H1 (cell line): ENCODE results near the gene AURKAIP1. TPM values are rescaled to one million over a fixed set of nuclear protein-coding genes. Genes with fewer than 3 reads are reported as not detected.

Source experiments
- CTCF ChIA-PET: fragments of 300-600 bp; sonication (Branson Sonifier 250); formaldehyde crosslinking; loops from one replicate; lab custom pipeline; 2021; ENCODE audit not compliant: partially characterized antibody; lab: Charles Lee
- POLR2A ChIA-PET: fragments of 300-600 bp; sonication (Branson Sonifier 250); formaldehyde crosslinking; loops from one replicate; lab custom pipeline; 2021; ENCODE audit warnings: inconsistent platforms; ENCODE audit not compliant: partially characterized antibody; lab: Charles Lee
- DNase-seq, 2 experiments: peaks; one replicate each; pipeline versions ENCODE4 v3.0.0 to v3.0.0-alpha.2; 2010 to 2022; ENCODE audit warnings: low spot score in 2 of 2, low read depth in 1 of 2, mixed read lengths in 1 of 2
- FAIRE-seq: peaks from 2 replicates; lab custom pipeline; 2011; peaks lifted over from hg19 to GRCh38; lab: Jason Lieb, UNC
- H2AFZ ChIP-seq: 2 replicates; pipeline ENCODE4 v1.8.1; 2012; ENCODE audit warnings: low read length, inconsistent platforms
- H2AK5ac ChIP-seq: 2 replicates; pipeline ENCODE4 v1.6.1; 2013; ENCODE audit warnings: low read depth, low read length
- H2BK120ac ChIP-seq: replicated peaks from 2 replicates; pipeline ENCODE3; 2013; ENCODE audit warnings: low read depth, low read length, inconsistent platforms
- H2BK12ac ChIP-seq: 2 replicates; pipeline ENCODE4 v1.6.1; 2013; ENCODE audit warnings: low read depth, low read length
- H2BK15ac ChIP-seq: 2 replicates; pipeline ENCODE4 v1.6.1; 2013; ENCODE audit warnings: low read length
- H2BK20ac ChIP-seq: 2 replicates; pipeline ENCODE4 v1.6.1; 2013; ENCODE audit warnings: low read length
- H2BK5ac ChIP-seq: 2 replicates; pipeline ENCODE4 v1.6.1; 2013; ENCODE audit warnings: low read depth, low read length
- H3K14ac ChIP-seq: 2 replicates; pipeline ENCODE4 v1.6.1; 2013; ENCODE audit warnings: inconsistent platforms; ENCODE audit not compliant: insufficient read length
- H3K18ac ChIP-seq: 2 replicates; pipeline ENCODE4 v1.6.1; 2013; ENCODE audit warnings: low read length; ENCODE audit errors: extremely low read depth
- H3K23ac ChIP-seq: 2 replicates; pipeline ENCODE4 v1.6.1; 2013; ENCODE audit warnings: inconsistent platforms; ENCODE audit not compliant: insufficient read length
- H3K23me2 ChIP-seq: 2 replicates; pipeline ENCODE4 v1.6.1; 2013; ENCODE audit warnings: low read depth, low read length
- H3K27ac ChIP-seq: 2 replicates; pipeline ENCODE4 v1.6.1; 2011; ENCODE audit warnings: low read depth, low read length, inconsistent platforms
- H3K27me3 ChIP-seq, 4 experiments: replicated peaks in 1 of 4; 1 replicate in 1 of 4; 2 replicates in 3 of 4; pipeline versions ENCODE4 v1.6.1 to v1.8.1; 2011 to 2013; ENCODE audit warnings: low read length in 3 of 4, mild to moderate bottlenecking in 3 of 4, inconsistent platforms in 2 of 4, mixed read lengths in 2 of 4, moderate library complexity in 1 of 4; ENCODE audit not compliant: control insufficient read depth in 3 of 4, insufficient read depth in 3 of 4; ENCODE audit errors: extremely low read depth in 1 of 4
- H3K36me3 ChIP-seq, 4 experiments: 2 replicates each; pipeline versions ENCODE4 v1.6.1 to v1.8.1; 2011 to 2013; ENCODE audit warnings: mild to moderate bottlenecking in 4 of 4, low read length in 3 of 4, moderate library complexity in 2 of 4, control low read depth in 1 of 4, inconsistent platforms in 1 of 4; ENCODE audit not compliant: insufficient read depth in 4 of 4, control insufficient read depth in 2 of 4
- H3K4ac ChIP-seq: replicated peaks from 2 replicates; pipeline ENCODE3; 2013; ENCODE audit warnings: low read length, low read depth, mixed read lengths, inconsistent platforms; ENCODE audit not compliant: insufficient read length
- H3K4me1 ChIP-seq, 4 experiments: replicated peaks in 1 of 4; 1 replicate in 1 of 4; 2 replicates in 3 of 4; pipeline versions ENCODE4 v1.6.1 to v1.8.1; 2011 to 2013; ENCODE audit warnings: low read length in 3 of 4, inconsistent platforms in 2 of 4, mixed read lengths in 1 of 4; ENCODE audit not compliant: insufficient read depth in 4 of 4, control insufficient read depth in 3 of 4
- H3K4me2 ChIP-seq, 2 experiments: 2 replicates each; pipeline versions ENCODE4 v1.6.1 to v1.8.1; 2011 to 2013; ENCODE audit warnings: low read depth in 2 of 2, low read length in 2 of 2, control low read depth in 1 of 2, inconsistent platforms in 1 of 2, mild to moderate bottlenecking in 1 of 2; ENCODE audit not compliant: insufficient read depth in 1 of 2
- H3K4me3 ChIP-seq, 4 experiments: fragments of 200-600, 300-600 bp in 1 of 4; sonication (generic), shearing (Covaris generic), sonication (Bioruptor Twin) in 1 of 4; 2 replicates each; pipeline versions ENCODE4 v1.5.1 to v1.8.1; 2011 to 2016; ENCODE audit warnings: low read length in 4 of 4, low read depth in 3 of 4, control low read depth in 2 of 4, inconsistent platforms in 2 of 4, mild to moderate bottlenecking in 2 of 4, mixed read lengths in 1 of 4, moderate library complexity in 1 of 4; ENCODE audit not compliant: insufficient read depth in 2 of 4; ENCODE audit errors: extremely low read depth in 1 of 4
- H3K56ac ChIP-seq: replicated peaks from 2 replicates; pipeline ENCODE3; 2013; ENCODE audit warnings: low read depth, mild to moderate bottlenecking, mixed read lengths, low read length, inconsistent platforms; ENCODE audit not compliant: insufficient read length
- H3K79me1 ChIP-seq: 2 replicates; pipeline ENCODE4 v1.6.1; 2013; ENCODE audit warnings: low read depth, low read length, control low read depth
- H3K79me2 ChIP-seq, 2 experiments: 2 replicates each; pipeline versions ENCODE4 v1.6.1 to v1.8.1; 2012 to 2013; ENCODE audit warnings: low read length in 2 of 2, mild to moderate bottlenecking in 2 of 2, inconsistent platforms in 1 of 2; ENCODE audit not compliant: insufficient read depth in 2 of 2, control insufficient read depth in 1 of 2
- H3K9ac ChIP-seq, 4 experiments: replicated peaks in 1 of 4; 1 replicate in 1 of 4; 2 replicates in 3 of 4; pipeline versions ENCODE4 v1.6.1 to v1.8.1; 2011 to 2013; ENCODE audit warnings: low read depth in 3 of 4, low read length in 3 of 4, control low read depth in 2 of 4, mild to moderate bottlenecking in 2 of 4, moderate library complexity in 2 of 4, inconsistent platforms in 1 of 4; ENCODE audit errors: extremely low read depth in 1 of 4
- H3K9me3 ChIP-seq, 2 experiments: 2 replicates each; pipeline versions ENCODE4 v1.6.1 to v1.8.1; 2012 to 2013; ENCODE audit warnings: mild to moderate bottlenecking in 2 of 2, moderate library complexity in 2 of 2, control low read depth in 1 of 2, inconsistent platforms in 1 of 2, low read depth in 1 of 2, low read length in 1 of 2, mixed read lengths in 1 of 2; ENCODE audit not compliant: insufficient read depth in 2 of 2
- H4K20me1 ChIP-seq, 2 experiments: replicated peaks in 1 of 2; 2 replicates each; pipeline versions ENCODE3 to v1.8.1; 2011 to 2013; ENCODE audit warnings: inconsistent platforms in 2 of 2, low read length in 2 of 2, mild to moderate bottlenecking in 1 of 2; ENCODE audit not compliant: insufficient read depth in 2 of 2, control insufficient read depth in 1 of 2
- H4K5ac ChIP-seq: 2 replicates; pipeline ENCODE4 v1.6.1; 2013; ENCODE audit warnings: low read length, low read depth, mixed read lengths, inconsistent platforms; ENCODE audit not compliant: insufficient read length
- H4K8ac ChIP-seq: 2 replicates; pipeline ENCODE4 v1.8.0; 2013; ENCODE audit warnings: mild to moderate bottlenecking, moderate library complexity, low read length, inconsistent platforms; ENCODE audit not compliant: insufficient read depth; ENCODE audit errors: extremely low read depth
- H4K91ac ChIP-seq: replicated peaks from 2 replicates; pipeline ENCODE3; 2013; ENCODE audit warnings: low read length, mixed read lengths, inconsistent platforms; ENCODE audit not compliant: insufficient read length
- CEBPB ChIP-seq: IDR thresholded peaks from 2 replicates; pipeline ENCODE4 v1.6.1; 2012; ENCODE audit warnings: low read depth, low read length
- JUND ChIP-seq: IDR thresholded peaks from 2 replicates; pipeline ENCODE4 v1.6.1; 2011; ENCODE audit warnings: mild to moderate bottlenecking, improper control_type of control experiment, low read length
- KDM1A ChIP-seq: fragments of 200-600, 300-600 bp; sonication (generic); IDR thresholded peaks from 2 replicates; pipeline ENCODE4 v1.7.1; 2016; ENCODE audit warnings: mild to moderate bottlenecking, low read length, borderline replicate concordance
- POLR2A ChIP-seq, 2 experiments: IDR thresholded peaks; 1 replicate in 1 of 2; 2 replicates in 1 of 2; pipeline ENCODE4 v1.6.1; 2011; ENCODE audit warnings: low read depth in 2 of 2, low read length in 2 of 2, mild to moderate bottlenecking in 2 of 2; ENCODE audit errors: control extremely low read depth in 1 of 2
- POU5F1 ChIP-seq: IDR thresholded peaks from 2 replicates; pipeline ENCODE4 v1.6.1; 2011; ENCODE audit warnings: low read depth, mild to moderate bottlenecking, low read length, moderate library complexity
- RAD21 ChIP-seq, 2 experiments: IDR thresholded peaks in 1 of 2; conservative IDR thresholded peaks in 1 of 2; 2 replicates each; pipeline ENCODE4 v1.6.1; 2011; ENCODE audit warnings: low read depth in 2 of 2, low read length in 2 of 2, improper control_type of control experiment in 1 of 2, inconsistent platforms in 1 of 2, mild to moderate bottlenecking in 1 of 2, moderate library complexity in 1 of 2
- SAP30 ChIP-seq: fragments of 300-600 bp; sonication (generic); IDR thresholded peaks from 2 replicates; pipeline ENCODE4 v1.7.1; 2012; ENCODE audit warnings: low read length, moderate library complexity, mild to moderate bottlenecking, inconsistent platforms; ENCODE audit not compliant: insufficient read depth, insufficient replicate concordance
- TBP ChIP-seq: IDR thresholded peaks from 2 replicates; pipeline ENCODE4 v1.6.1; 2011; ENCODE audit warnings: low read depth, low read length, improper control_type of control experiment
- USF2 ChIP-seq: IDR thresholded peaks from 2 replicates; pipeline ENCODE4 v1.6.1; 2011; ENCODE audit warnings: low read length, improper control_type of control experiment
- WGBS, 2 experiments: shearing (Covaris generic) in 1 of 2; methylation state at CpG; one replicate each; pipeline versions ENCODE4 v1.1.6 to v1.1.7; 2013 to 2015; ENCODE audit warnings: low lambda C conversion rate in 2 of 2, mixed read lengths in 2 of 2, inconsistent platforms in 1 of 2, low coverage in 1 of 2, missing lambda C conversion rate in 1 of 2; ENCODE audit not compliant: insufficient replicate concordance in 2 of 2, insufficient coverage in 1 of 2, insufficient read length in 1 of 2; ENCODE audit errors: extremely low coverage in 1 of 2, missing lambda C conversion rate in 1 of 2; 5-methylcytosine and 5-hydroxymethylcytosine counted together
- polyA plus RNA-seq, 7 experiments: library from polyadenylated mRNA; depleted of rRNA in 3 of 7; stranded (reverse) in 5 of 7; unstranded in 2 of 7; fragments of >200 nt in 5 of 7; fragments of 200-250 nt in 2 of 7; gene quantifications; 1 replicate in 5 of 7; 2 replicates in 1 of 7; 4 replicates in 1 of 7; pipeline versions ENCODE4 v1.2.1 to v1.2.3, GENCODE V29; 2011 to 2013; ENCODE audit warnings: missing spikeins in 2 of 7, mixed read lengths in 2 of 7
- total RNA-seq: library from RNA; stranded (reverse); fragmentation: NEBNext Ultra II Directional; extraction: Animal tissue kit (Norgen Biotek cat#: 25700); gene quantifications from 2 replicates; pipeline ENCODE4 v1.2.1, GENCODE V29; 2021

AURKAIP1 gene
- total and polyA plus RNA-seq, 2 of the 8 experiments (the other 6 are each of a cell fraction or from before 2014, with no cell fraction given), result 87.8 to 194 TPM

- FAIRE-seq, result no peak
- H3K14ac ChIP-seq, result no peak overlapping the region
- H2AK5ac ChIP-seq, result no peak overlapping the region
- H3K4me1 ChIP-seq, result peaks cover 0 to 3% (median 1%) of the 10 kb centered on the region in 4 experiments; a peak in 2 of 7 replicates
- H3K4ac ChIP-seq, result no peak overlapping the region
- no peak overlapping the region for H2BK120ac ChIP-seq
- 92% methylated on average over 4 of the region's 4 CpGs; no CpG with 5 or more reads in 1 of the 2 experiments for WGBS, 2 experiments
- H3K9me3 ChIP-seq, result no peaks in the 10 kb centered on the region
- H3K4me3 ChIP-seq, result no peak overlapping the region
- H3K18ac ChIP-seq, result no peak overlapping the region
- H2BK12ac ChIP-seq, result no peak overlapping the region
- no peak overlapping the region for H3K4me2 ChIP-seq
- CTCF ChIA-PET, result interaction anchor here (0.6 to 3.4 kb wide), 4 partner anchors 9 to 47 kb away, joined by 3 to 20 read pairs (median 5); no protein-coding TSS in a partner anchor
- H3K23ac ChIP-seq, result no peak overlapping the region
- H3K27me3 ChIP-seq, result no peaks in the 10 kb centered on the region
- no peak overlapping the region for H3K27ac ChIP-seq
- peaks cover 6 to 14% of the 10 kb centered on the region in 2 experiments for H4K20me1 ChIP-seq
- TF ChIP-seq SAP30, result no peak
- TF ChIP-seq CEBPB, result no peak
- no peak for TF ChIP-seq POU5F1
- TF ChIP-seq POLR2A (IDR thresholded peaks at IDR 0.05; ENCODE audit: control extremely low read depth in 1 of 2, low read depth in 2 of 2, low read length in 2 of 2), result no peak
- TF ChIP-seq USF2, result no peak
- no peak for TF ChIP-seq TBP
- no peak for TF ChIP-seq RAD21 (IDR thresholded peaks at IDR 0.05 in 1 of 2, conservative IDR thresholded peaks at IDR 0.05 in 1 of 2; ENCODE audit: low read depth in 2 of 2, low read length in 2 of 2)
- TF ChIP-seq JUND, result no peak
- TF ChIP-seq KDM1A, result no peak
- TF ChIP-seq, all 59 proteins: peak for 0
- H2BK5ac ChIP-seq, result no peak overlapping the region
- no peak overlapping the region; the same call in 1 of the 2 replicates for H4K8ac ChIP-seq
- no peak overlapping the region for H2AFZ ChIP-seq
- H3K79me1 ChIP-seq, result peaks cover 7% of the 10 kb centered on the region
- no peak overlapping the region for H2BK20ac ChIP-seq
- no peak overlapping the region for H3K9ac ChIP-seq
- peaks cover 1% of the 10 kb centered on the region; the same call in 1 of the 2 replicates for H3K23me2 ChIP-seq
- POLR2A ChIA-PET, result interaction anchor here (20.0 to 33.4 kb wide), 3 partner anchors 3 to 38 kb away, joined by 515 to 719 read pairs (median 719); partner anchors contain the start of genes ANKRD65, AURKAIP1, CCNL2 and MRPL20
- peaks cover 0 to 26% of the 10 kb centered on the region in 2 experiments; a peak in 2 of 4 replicates for H3K79me2 ChIP-seq
- no peak overlapping the region for H4K5ac ChIP-seq
- peaks cover 54 to 86% (median 75%) of the 10 kb centered on the region in 4 experiments for H3K36me3 ChIP-seq
- no peak overlapping the region for H3K56ac ChIP-seq
- no peak overlapping the region for H2BK15ac ChIP-seq
- H4K91ac ChIP-seq, result no peak overlapping the region
- DNase-seq, result no peak
Measured at GRCh38 chr1:1393014-1393413, 18.0 kb upstream of the AURKAIP1 start.
